Fibroblast of lung (primary cell): ENCODE measurements around the gene IL27RA.

Experiments used
- EZH2 ChIP-seq: IDR thresholded peaks from 2 replicates; pipeline ENCODE4 v1.5.1; 2012; ENCODE audit warnings: low read length, control low read depth, mild to moderate bottlenecking; ENCODE audit errors: missing control alignments
- TF ChIP-seq, protein P1 (sequence below), 2 donors: IDR thresholded peaks in 1 of 2; conservative IDR thresholded peaks in 1 of 2; 1 replicate in 1 of 2; 2 replicates in 1 of 2; pipeline ENCODE4 v1.5.1; 2011 to 2012; ENCODE audit warnings: low read length in 2 of 2, control low read depth in 1 of 2, inconsistent platforms in 1 of 2, low read depth in 1 of 2, mild to moderate bottlenecking in 1 of 2

DNA sequence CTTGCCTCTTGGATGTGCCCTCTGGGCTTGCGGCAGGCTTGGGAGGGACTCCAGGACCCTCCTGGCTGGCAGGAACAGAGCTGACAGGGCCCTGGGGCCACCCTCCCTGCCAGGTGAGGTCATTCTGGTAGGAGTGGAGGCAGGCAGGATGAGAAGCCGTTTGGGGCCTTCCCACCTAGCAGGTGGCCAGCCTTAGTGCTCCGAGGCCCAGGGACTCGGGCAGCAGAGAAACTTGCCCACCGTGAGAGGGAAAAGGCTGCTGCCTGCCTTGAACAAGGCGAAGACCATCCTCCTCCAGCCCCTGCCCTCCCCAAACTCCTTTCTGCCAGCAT, 34.0 kb upstream of the IL27RA start:
- TF ChIP-seq, protein P1, sequence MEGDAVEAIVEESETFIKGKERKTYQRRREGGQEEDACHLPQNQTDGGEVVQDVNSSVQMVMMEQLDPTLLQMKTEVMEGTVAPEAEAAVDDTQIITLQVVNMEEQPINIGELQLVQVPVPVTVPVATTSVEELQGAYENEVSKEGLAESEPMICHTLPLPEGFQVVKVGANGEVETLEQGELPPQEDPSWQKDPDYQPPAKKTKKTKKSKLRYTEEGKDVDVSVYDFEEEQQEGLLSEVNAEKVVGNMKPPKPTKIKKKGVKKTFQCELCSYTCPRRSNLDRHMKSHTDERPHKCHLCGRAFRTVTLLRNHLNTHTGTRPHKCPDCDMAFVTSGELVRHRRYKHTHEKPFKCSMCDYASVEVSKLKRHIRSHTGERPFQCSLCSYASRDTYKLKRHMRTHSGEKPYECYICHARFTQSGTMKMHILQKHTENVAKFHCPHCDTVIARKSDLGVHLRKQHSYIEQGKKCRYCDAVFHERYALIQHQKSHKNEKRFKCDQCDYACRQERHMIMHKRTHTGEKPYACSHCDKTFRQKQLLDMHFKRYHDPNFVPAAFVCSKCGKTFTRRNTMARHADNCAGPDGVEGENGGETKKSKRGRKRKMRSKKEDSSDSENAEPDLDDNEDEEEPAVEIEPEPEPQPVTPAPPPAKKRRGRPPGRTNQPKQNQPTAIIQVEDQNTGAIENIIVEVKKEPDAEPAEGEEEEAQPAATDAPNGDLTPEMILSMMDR (conservative IDR thresholded peaks at IDR 0.05 in 1 of 2, IDR thresholded peaks at IDR 0.05 in 1 of 2; ENCODE audit: low read depth in 1 of 2, low read length in 2 of 2), result no peak
- no peak for TF ChIP-seq EZH2
